ENCODE data around the gene TKTL1.

DNA sequence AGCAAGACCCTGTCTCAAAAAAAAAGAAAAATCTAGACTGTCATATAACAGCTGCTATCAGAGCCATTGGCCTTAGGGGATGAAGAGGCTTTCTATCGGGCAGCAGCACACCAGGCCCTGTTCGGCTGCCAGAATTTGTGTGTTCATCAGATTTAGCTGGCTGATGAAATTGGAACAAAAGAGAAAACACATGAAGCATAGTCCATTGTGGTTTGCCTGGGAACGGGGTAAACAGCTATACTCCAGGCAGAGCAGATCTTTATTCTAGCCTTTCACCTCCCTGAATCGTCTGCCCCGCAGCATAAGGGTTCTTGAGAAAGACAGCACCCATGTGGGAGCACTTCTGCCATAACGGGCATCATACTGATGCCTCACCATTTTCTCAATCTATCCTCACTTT, 11.6 kb downstream of the TKTL1 start:
- no peak for TF ChIP-seq EZH2 (IDR thresholded peaks at IDR 0.05; ENCODE audit: low read length, missing control alignments)
- TF ChIP-seq, protein P1, sequence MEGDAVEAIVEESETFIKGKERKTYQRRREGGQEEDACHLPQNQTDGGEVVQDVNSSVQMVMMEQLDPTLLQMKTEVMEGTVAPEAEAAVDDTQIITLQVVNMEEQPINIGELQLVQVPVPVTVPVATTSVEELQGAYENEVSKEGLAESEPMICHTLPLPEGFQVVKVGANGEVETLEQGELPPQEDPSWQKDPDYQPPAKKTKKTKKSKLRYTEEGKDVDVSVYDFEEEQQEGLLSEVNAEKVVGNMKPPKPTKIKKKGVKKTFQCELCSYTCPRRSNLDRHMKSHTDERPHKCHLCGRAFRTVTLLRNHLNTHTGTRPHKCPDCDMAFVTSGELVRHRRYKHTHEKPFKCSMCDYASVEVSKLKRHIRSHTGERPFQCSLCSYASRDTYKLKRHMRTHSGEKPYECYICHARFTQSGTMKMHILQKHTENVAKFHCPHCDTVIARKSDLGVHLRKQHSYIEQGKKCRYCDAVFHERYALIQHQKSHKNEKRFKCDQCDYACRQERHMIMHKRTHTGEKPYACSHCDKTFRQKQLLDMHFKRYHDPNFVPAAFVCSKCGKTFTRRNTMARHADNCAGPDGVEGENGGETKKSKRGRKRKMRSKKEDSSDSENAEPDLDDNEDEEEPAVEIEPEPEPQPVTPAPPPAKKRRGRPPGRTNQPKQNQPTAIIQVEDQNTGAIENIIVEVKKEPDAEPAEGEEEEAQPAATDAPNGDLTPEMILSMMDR (conservative IDR thresholded peaks at IDR 0.05 in 1 of 2, IDR thresholded peaks at IDR 0.05 in 1 of 2; ENCODE audit: low read depth in 1 of 2, low read length in 2 of 2): no peak

Measured in fibroblast of lung (primary cell).